ENCODE data around the gene JMY. TPM values are rescaled to one million over a fixed set of nuclear protein-coding genes. Genes with fewer than 3 reads are reported as not detected.

JMY gene
- total and polyA plus RNA-seq, 2 of the 8 experiments (the other 6 are each of a cell fraction or from before 2014, with no cell fraction given), result 2.8 to 13.9 TPM

GRCh38 chr5:79287907-79288306 lies 52.0 kb downstream of the JMY start:
- DNase-seq (ENCODE audit: low read depth in 1 of 2, low spot score in 2 of 2), result no peak
- Histone ChIP-seq H3K18ac (ENCODE audit: extremely low read depth, low read length) (no peak overlapping the region), H2AFZ (ENCODE audit: low read length) (no peak overlapping the region), H3K56ac (replicated peaks; ENCODE audit: insufficient read length, low read depth, low read length) (no peak overlapping the region), H3K4me1 (replicated peaks in 1 of 4; ENCODE audit: control insufficient read depth in 3 of 4, insufficient read depth in 4 of 4, low read length in 3 of 4) (no peaks in the 10 kb centered on the region), H3K23me2 (ENCODE audit: low read depth, low read length) (no peaks in the 10 kb centered on the region), H3K4me2 (ENCODE audit: insufficient read depth in 1 of 2, low read depth in 2 of 2, low read length in 2 of 2) (no peak overlapping the region), H4K5ac (ENCODE audit: insufficient read length, low read depth, low read length) (no peak overlapping the region), H4K20me1 (replicated peaks in 1 of 2; ENCODE audit: control insufficient read depth in 1 of 2, insufficient read depth in 2 of 2, low read length in 2 of 2) (no peaks in the 10 kb centered on the region), H2BK15ac (ENCODE audit: low read length) (no peak overlapping the region), H3K4ac (replicated peaks; ENCODE audit: insufficient read length, low read depth, low read length) (no peak overlapping the region), H3K79me2 (ENCODE audit: control insufficient read depth in 1 of 2, insufficient read depth in 2 of 2, low read length in 2 of 2) (no peaks in the 10 kb centered on the region), H4K8ac (ENCODE audit: extremely low read depth, insufficient read depth, low read length) (no peak overlapping the region), H2BK20ac (ENCODE audit: low read length) (no peak overlapping the region), H4K91ac (replicated peaks; ENCODE audit: insufficient read length, low read length) (no peak overlapping the region), H3K23ac (ENCODE audit: insufficient read length) (no peak overlapping the region), H2BK120ac (replicated peaks; ENCODE audit: low read depth, low read length) (no peak overlapping the region), H3K36me3 (ENCODE audit: control insufficient read depth in 2 of 4, insufficient read depth in 4 of 4, low read length in 3 of 4) (peaks cover 0 to 12% (median 5%) of the 10 kb centered on the region in 4 experiments; a peak in 3 of 8 replicates), H2AK5ac (ENCODE audit: low read depth, low read length) (no peak overlapping the region), H3K14ac (ENCODE audit: insufficient read length) (no peak overlapping the region), H3K9me3 (ENCODE audit: insufficient read depth in 2 of 2, low read depth in 1 of 2, low read length in 1 of 2) (no peaks in the 10 kb centered on the region), H3K4me3 (ENCODE audit: extremely low read depth in 1 of 4, insufficient read depth in 2 of 4, low read depth in 3 of 4, low read length in 4 of 4) (no peak overlapping the region), H2BK12ac (ENCODE audit: low read depth, low read length) (no peak overlapping the region), H2BK5ac (ENCODE audit: low read depth, low read length) (no peak overlapping the region), H3K27ac (ENCODE audit: low read depth, low read length) (no peak overlapping the region), H3K79me1 (ENCODE audit: low read depth, low read length) (no peaks in the 10 kb centered on the region), H3K27me3 (replicated peaks in 1 of 4; ENCODE audit: control insufficient read depth in 3 of 4, extremely low read depth in 1 of 4, insufficient read depth in 3 of 4, low read length in 3 of 4) (no peaks in the 10 kb centered on the region), H3K9ac (replicated peaks in 1 of 4; ENCODE audit: extremely low read depth in 1 of 4, low read depth in 3 of 4, low read length in 3 of 4) (no peak overlapping the region)
- FAIRE-seq, result no peak
- TF ChIP-seq SIX5 (IDR thresholded peaks at IDR 0.05; ENCODE audit: low read depth, low read length) (no peak), SP2 (IDR thresholded peaks at IDR 0.05; ENCODE audit: low read length) (no peak), CTCF (IDR thresholded peaks at IDR 0.05; ENCODE audit: control extremely low read depth in 1 of 3, insufficient read depth in 1 of 3, low read depth in 1 of 3, low read length in 3 of 3) (no peak)
- WGBS, 2 experiments (ENCODE audit: extremely low coverage in 1 of 2, insufficient coverage in 1 of 2, insufficient read length in 1 of 2, insufficient replicate concordance in 2 of 2, low coverage in 1 of 2, low lambda C conversion rate in 2 of 2, missing lambda C conversion rate in 1 of 2), result 95% methylated on average over 1 of the region's 1 CpG; no CpG with 5 or more reads in 1 of the 2 experiments
- ChIA-PET POLR2A (ENCODE audit: partially characterized antibody) (interaction anchor here (0.6 to 1.1 kb wide), 2 partner anchors 11 to 124 kb away, joined by 3 to 4 read pairs; no protein-coding TSS in a partner anchor), CTCF (ENCODE audit: partially characterized antibody) (no interaction called here)
